HepG2 (cell line): ENCODE measurements around the gene PTH. TPM values are rescaled to one million over a fixed set of nuclear protein-coding genes. Genes with fewer than 3 reads are reported as not detected.

Experiments used
- HINFP ChIP-seq: sonication (generic); formaldehyde crosslinking; IDR thresholded peaks from 2 replicates; pipeline ENCODE4 v1.4.0; 2020; ENCODE audit warnings: low read depth, mild to moderate bottlenecking, missing genetic modification reagents
- JUNB ChIP-seq: sonication (generic); formaldehyde crosslinking; IDR thresholded peaks from 2 replicates; pipeline ENCODE4 v1.8.0; 2022; ENCODE audit warnings: missing genetic modification reagents, mild to moderate bottlenecking, borderline replicate concordance
- KDM3A ChIP-seq: IDR thresholded peaks from 2 replicates; pipeline ENCODE4 v1.6.1; 2018; ENCODE audit warnings: low read depth, missing compliant biosample characterization
- NONO ChIP-seq, 2 experiments: fragments of 450-650 bp in 1 of 2; sonication (generic) in 1 of 2; formaldehyde crosslinking in 1 of 2; IDR thresholded peaks in 1 of 2; conservative IDR thresholded peaks in 1 of 2; 2 replicates each; pipeline versions ENCODE4 v1.6.1 to v1.8.0; 2017 to 2022; ENCODE audit warnings: mild to moderate bottlenecking in 1 of 2, missing genetic modification reagents in 1 of 2, moderate library complexity in 1 of 2
- PHF20 ChIP-seq: sonication (generic); formaldehyde crosslinking; IDR thresholded peaks from 2 replicates; pipeline ENCODE4 v1.5.0; 2020; ENCODE audit warnings: mild to moderate bottlenecking, missing genetic modification reagents
- POLR2G ChIP-seq: fragments of 200-400 bp; formaldehyde crosslinking; IDR thresholded peaks from 2 replicates; pipeline ENCODE4 v1.6.1; 2018; ENCODE audit warnings: mild to moderate bottlenecking, low read depth, low read length, moderate library complexity
- RBM22 ChIP-seq: fragments of 200-400 bp; formaldehyde crosslinking; optimal IDR thresholded peaks from 2 replicates; pipeline ENCODE3; 2017; ENCODE audit warnings: mild to moderate bottlenecking, low read length, moderate library complexity
- SALL1 ChIP-seq: sonication (generic); formaldehyde crosslinking; IDR thresholded peaks from 2 replicates; pipeline ENCODE4 v1.8.0; 2022; ENCODE audit warnings: mild to moderate bottlenecking, missing genetic modification reagents
- SP1 ChIP-seq, 2 experiments: fragments of 450-650 bp in 1 of 2; sonication (generic) in 1 of 2; formaldehyde crosslinking in 1 of 2; IDR thresholded peaks; 2 replicates each; pipeline versions ENCODE4 v1.4.0 to v1.6.1; 2016 to 2020; ENCODE audit warnings: missing genetic modification reagents in 1 of 2
- TRAFD1 ChIP-seq: sonication (generic); formaldehyde crosslinking; IDR thresholded peaks from 2 replicates; pipeline ENCODE4 v1.5.1; 2020; ENCODE audit warnings: missing genetic modification reagents, mild to moderate bottlenecking, borderline replicate concordance
- ZBTB3 ChIP-seq: sonication (generic); formaldehyde crosslinking; IDR thresholded peaks from 2 replicates; pipeline ENCODE4 v1.4.0; 2020; ENCODE audit warnings: low read depth, mild to moderate bottlenecking, moderate library complexity, missing genetic modification reagents, borderline replicate concordance
- ZHX2 ChIP-seq, 2 experiments: sonication (generic) in 1 of 2; formaldehyde crosslinking in 1 of 2; IDR thresholded peaks; 2 replicates each; pipeline versions ENCODE4 v1.6.1 to v1.9.0; 2014 to 2022; ENCODE audit warnings: antibody characterized with exemption in 1 of 2, borderline replicate concordance in 1 of 2, inconsistent platforms in 1 of 2, low read depth in 1 of 2, missing genetic modification reagents in 1 of 2
- polyA plus RNA-seq, 8 experiments: library from polyadenylated mRNA; depleted of rRNA in 3 of 8; stranded (reverse) in 7 of 8; unstranded in 1 of 8; fragments of >200 nt; fragmentation: Illumina TruSeq in 4 of 8; extraction: Trizol in 4 of 8; gene quantifications; 2 replicates each; pipeline versions ENCODE4 v1.2.1 to v1.2.3, GENCODE V29; 2011 to 2016; ENCODE audit warnings: low read depth in 4 of 8, missing spikeins in 1 of 8, mixed read lengths in 1 of 8; ENCODE audit not compliant: insufficient read depth in 1 of 8
- total RNA-seq, 5 experiments: library from RNA; depleted of rRNA; stranded (reverse); fragments of >200 nt; fragmentation: Illumina TruSeq; extraction: Trizol; gene quantifications; 2 replicates each; pipeline ENCODE4 v1.2.3, GENCODE V29; 2016; ENCODE audit warnings: low read depth in 1 of 5
- TF ChIP-seq, protein P1 (sequence below): sonication (generic); formaldehyde crosslinking; IDR thresholded peaks from 2 replicates; pipeline ENCODE4 v1.4.0; 2020; ENCODE audit warnings: missing genetic modification reagents, borderline replicate concordance

PTH gene
- total and polyA plus RNA-seq, 2 of the 13 experiments (the other 11 are each of a cell fraction or from before 2014, with no cell fraction given): not detected

GRCh38 chr11:13486926-13487660, 8.7 kb downstream of the PTH start (continued):
- TF ChIP-seq ZHX2 (IDR thresholded peaks at IDR 0.05; ENCODE audit: low read depth): no peak
- no peak for TF ChIP-seq ZHX2 (CRISPR knock-in tag; IDR thresholded peaks at IDR 0.05; ENCODE audit: borderline replicate concordance)
- TF ChIP-seq POLR2G: no peak
- TF ChIP-seq NONO (IDR thresholded peaks at IDR 0.05): no peak
- 0 out of 2 replicates have a peak, but pooled peaks have one; percentile 53 for TF ChIP-seq NONO (CRISPR knock-in tag; conservative IDR thresholded peaks at IDR 0.05)
- TF ChIP-seq ZBTB3 (CRISPR knock-in tag): no peak
- no peak for TF ChIP-seq SP1 (IDR thresholded peaks at IDR 0.05)
- TF ChIP-seq SP1 (CRISPR knock-in tag; IDR thresholded peaks at IDR 0.05): no peak
- peak; percentile 73 for TF ChIP-seq SALL1 (CRISPR knock-in tag)
- no peak for TF ChIP-seq RBM22
- TF ChIP-seq TRAFD1: no peak
- TF ChIP-seq KDM3A: 0 out of 2 replicates have a peak, but pooled peaks have one; percentile 74
- TF ChIP-seq, protein P1, sequence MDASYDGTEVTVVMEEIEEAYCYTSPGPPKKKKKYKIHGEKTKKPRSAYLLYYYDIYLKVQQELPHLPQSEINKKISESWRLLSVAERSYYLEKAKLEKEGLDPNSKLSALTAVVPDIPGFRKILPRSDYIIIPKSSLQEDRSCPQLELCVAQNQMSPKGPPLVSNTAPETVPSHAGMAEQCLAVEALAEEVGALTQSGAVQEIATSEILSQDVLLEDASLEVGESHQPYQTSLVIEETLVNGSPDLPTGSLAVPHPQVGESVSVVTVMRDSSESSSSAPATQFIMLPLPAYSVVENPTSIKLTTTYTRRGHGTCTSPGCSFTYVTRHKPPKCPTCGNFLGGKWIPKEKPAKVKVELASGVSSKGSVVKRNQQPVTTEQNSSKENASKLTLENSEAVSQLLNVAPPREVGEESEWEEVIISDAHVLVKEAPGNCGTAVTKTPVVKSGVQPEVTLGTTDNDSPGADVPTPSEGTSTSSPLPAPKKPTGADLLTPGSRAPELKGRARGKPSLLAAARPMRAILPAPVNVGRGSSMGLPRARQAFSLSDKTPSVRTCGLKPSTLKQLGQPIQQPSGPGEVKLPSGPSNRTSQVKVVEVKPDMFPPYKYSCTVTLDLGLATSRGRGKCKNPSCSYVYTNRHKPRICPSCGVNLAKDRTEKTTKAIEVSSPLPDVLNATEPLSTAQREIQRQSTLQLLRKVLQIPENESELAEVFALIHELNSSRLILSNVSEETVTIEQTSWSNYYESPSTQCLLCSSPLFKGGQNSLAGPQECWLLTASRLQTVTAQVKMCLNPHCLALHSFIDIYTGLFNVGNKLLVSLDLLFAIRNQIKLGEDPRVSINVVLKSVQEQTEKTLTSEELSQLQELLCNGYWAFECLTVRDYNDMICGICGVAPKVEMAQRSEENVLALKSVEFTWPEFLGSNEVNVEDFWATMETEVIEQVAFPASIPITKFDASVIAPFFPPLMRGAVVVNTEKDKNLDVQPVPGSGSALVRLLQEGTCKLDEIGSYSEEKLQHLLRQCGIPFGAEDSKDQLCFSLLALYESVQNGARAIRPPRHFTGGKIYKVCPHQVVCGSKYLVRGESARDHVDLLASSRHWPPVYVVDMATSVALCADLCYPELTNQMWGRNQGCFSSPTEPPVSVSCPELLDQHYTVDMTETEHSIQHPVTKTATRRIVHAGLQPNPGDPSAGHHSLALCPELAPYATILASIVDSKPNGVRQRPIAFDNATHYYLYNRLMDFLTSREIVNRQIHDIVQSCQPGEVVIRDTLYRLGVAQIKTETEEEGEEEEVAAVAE (CRISPR knock-in tag): no peak
- no peak for TF ChIP-seq JUNB
- TF ChIP-seq PHF20 (CRISPR knock-in tag): peak; percentile 48
- no peak for TF ChIP-seq HINFP
